ENCODE measurements around the gene PPP3CA. TPM values are rescaled to one million over a fixed set of nuclear protein-coding genes. Genes with fewer than 3 reads are reported as not detected.

Gene PPP3CA
- total and polyA plus RNA-seq, 2 experiments from 2014 or later, result 42.3 to 42.8 TPM

GRCh38 chr4:101142259-101142658, 205.1 kb downstream of the PPP3CA start:
- Histone ChIP-seq H3K9ac (no peak overlapping the region), H3K9me2 (ENCODE audit: insufficient read depth) (no peaks in the 10 kb centered on the region; the same call in 1 of the 2 replicates), H3K4me1 (ENCODE audit: insufficient read depth) (no peaks in the 10 kb centered on the region), H3K27me3 (replicated peaks; ENCODE audit: insufficient read depth) (no peaks in the 10 kb centered on the region), H3K36me3 (ENCODE audit: low read depth) (no peaks in the 10 kb centered on the region), H3K4me2 (ENCODE audit: unreplicated experiment) (no peak overlapping the region), H3K79me2 (ENCODE audit: insufficient read depth) (peaks cover 85% of the 10 kb centered on the region), H3F3A (ENCODE audit: insufficient read depth) (no peaks in the 10 kb centered on the region), H3K9me3 (ENCODE audit: low read depth) (no peaks in the 10 kb centered on the region), H3K27ac (no peak overlapping the region), H3K4me3 (no peak overlapping the region), H2AFZ (no peak overlapping the region), H4K20me1 (ENCODE audit: insufficient read depth) (no peaks in the 10 kb centered on the region)
- DNase-seq, result no peak
- TF ChIP-seq EZH2 (IDR thresholded peaks at IDR 0.05; ENCODE audit: insufficient read depth, poor library complexity, severe bottlenecking) (no peak), EZH2phosphoT487 (IDR thresholded peaks at IDR 0.05; ENCODE audit: insufficient read depth, low read depth) (no peak)
- in situ Hi-C loops (cut with MboI), result no loop called here
- WGBS, 2 experiments (ENCODE audit: low coverage in 1 of 2, low lambda C conversion rate in 2 of 2, missing lambda C conversion rate in 2 of 2), result 94 to 97% methylated on average over 4 of the region's 4 CpGs

- no peak for DNase-seq
- H3K36me3 ChIP-seq (ENCODE audit: low read depth), result no peaks in the 10 kb centered on the region
- H3K9ac ChIP-seq, result no peak overlapping the region
- no peaks in the 10 kb centered on the region for H3F3A ChIP-seq (ENCODE audit: insufficient read depth)
- peaks cover 85% of the 10 kb centered on the region for H3K79me2 ChIP-seq (ENCODE audit: insufficient read depth)
- H3K4me3 ChIP-seq, result no peak overlapping the region
- in situ Hi-C loops (cut with MboI), result no loop called here
- no peaks in the 10 kb centered on the region; the same call in 1 of the 2 replicates for H3K9me2 ChIP-seq (ENCODE audit: insufficient read depth)
- no peaks in the 10 kb centered on the region for H3K9me3 ChIP-seq (ENCODE audit: low read depth)
- H3K4me1 ChIP-seq (ENCODE audit: insufficient read depth), result no peaks in the 10 kb centered on the region
- no peak overlapping the region for H3K27ac ChIP-seq
- no peak overlapping the region for H2AFZ ChIP-seq
- 95 to 100% methylated on average over 4 of the region's 4 CpGs for WGBS, 2 experiments (ENCODE audit: low coverage in 1 of 2, low lambda C conversion rate in 2 of 2, missing lambda C conversion rate in 2 of 2)
- no peaks in the 10 kb centered on the region for H3K27me3 ChIP-seq (replicated peaks; ENCODE audit: insufficient read depth)
- H4K20me1 ChIP-seq (ENCODE audit: insufficient read depth), result no peaks in the 10 kb centered on the region
- H3K4me2 ChIP-seq (ENCODE audit: unreplicated experiment), result no peak overlapping the region
- TF ChIP-seq EZH2 (IDR thresholded peaks at IDR 0.05; ENCODE audit: insufficient read depth, poor library complexity, severe bottlenecking), result no peak
- TF ChIP-seq EZH2phosphoT487 (IDR thresholded peaks at IDR 0.05; ENCODE audit: insufficient read depth, low read depth), result no peak
Measured at GRCh38 chr4:101141855-101142254, 205.5 kb downstream of the PPP3CA start.

GRCh38 chr4:101141230-101141629, 206.1 kb downstream of the PPP3CA start:
- TF ChIP-seq EZH2 (IDR thresholded peaks at IDR 0.05; ENCODE audit: insufficient read depth, poor library complexity, severe bottlenecking), result no peak
- no peak for TF ChIP-seq EZH2phosphoT487 (IDR thresholded peaks at IDR 0.05; ENCODE audit: insufficient read depth, low read depth)
- in situ Hi-C loops (cut with MboI), result no loop called here
- Histone ChIP-seq H3K4me1 (ENCODE audit: insufficient read depth) (no peaks in the 10 kb centered on the region), H3K79me2 (ENCODE audit: insufficient read depth) (peaks cover 83% of the 10 kb centered on the region), H3K27ac (no peak overlapping the region), H4K20me1 (ENCODE audit: insufficient read depth) (no peaks in the 10 kb centered on the region), H3K9ac (no peak overlapping the region), H3K9me2 (ENCODE audit: insufficient read depth) (no peaks in the 10 kb centered on the region; the same call in 1 of the 2 replicates), H3K27me3 (replicated peaks; ENCODE audit: insufficient read depth) (no peaks in the 10 kb centered on the region), H3K9me3 (ENCODE audit: low read depth) (no peaks in the 10 kb centered on the region), H3F3A (ENCODE audit: insufficient read depth) (no peaks in the 10 kb centered on the region), H3K4me2 (ENCODE audit: unreplicated experiment) (no peak overlapping the region), H3K36me3 (ENCODE audit: low read depth) (no peaks in the 10 kb centered on the region), H2AFZ (no peak overlapping the region), H3K4me3 (no peak overlapping the region)
- DNase-seq, result no peak
- 96 to 98% methylated on average over 5 of the region's 5 CpGs for WGBS, 2 experiments (ENCODE audit: low coverage in 1 of 2, low lambda C conversion rate in 2 of 2, missing lambda C conversion rate in 2 of 2)

- Histone ChIP-seq H3K27ac (no peak overlapping the region), H2AFZ (no peak overlapping the region), H4K20me1 (ENCODE audit: insufficient read depth) (no peaks in the 10 kb centered on the region), H3K9me2 (ENCODE audit: insufficient read depth) (no peaks in the 10 kb centered on the region; the same call in 1 of the 2 replicates), H3K9ac (no peak overlapping the region), H3F3A (ENCODE audit: insufficient read depth) (no peaks in the 10 kb centered on the region), H3K79me2 (ENCODE audit: insufficient read depth) (peaks cover 83% of the 10 kb centered on the region), H3K36me3 (ENCODE audit: low read depth) (no peaks in the 10 kb centered on the region), H3K4me2 (ENCODE audit: unreplicated experiment) (no peak overlapping the region), H3K27me3 (replicated peaks; ENCODE audit: insufficient read depth) (no peaks in the 10 kb centered on the region), H3K9me3 (ENCODE audit: low read depth) (no peaks in the 10 kb centered on the region), H3K4me1 (ENCODE audit: insufficient read depth) (no peaks in the 10 kb centered on the region), H3K4me3 (no peak overlapping the region)
- in situ Hi-C loops (cut with MboI), result no loop called here
- TF ChIP-seq EZH2phosphoT487 (IDR thresholded peaks at IDR 0.05; ENCODE audit: insufficient read depth, low read depth), result no peak
- TF ChIP-seq EZH2 (IDR thresholded peaks at IDR 0.05; ENCODE audit: insufficient read depth, poor library complexity, severe bottlenecking), result no peak
- DNase-seq, result no peak
Measured at GRCh38 chr4:101140228-101140627, 207.1 kb downstream of the PPP3CA start.
